Right lobe of liver (tissue), 4 donors: Measurements from ENCODE around the gene DERL3.

Experiments
- CTCF ChIP-seq, 4 donors: fragments of 200-600 bp in 3 of 4; fragments of 450-650 bp in 1 of 4; IDR thresholded peaks; one replicate each; pipeline versions ENCODE4 v1.5.1 to v1.8.0; 2016 to 2022; ENCODE audit warnings: antibody characterized with exemption in 4 of 4, mild to moderate bottlenecking in 2 of 4
- POLR2A ChIP-seq: fragments of 450-650 bp; IDR thresholded peaks from one replicate; pipeline ENCODE4 v1.6.1; 2017; ENCODE audit warnings: antibody characterized with exemption, mild to moderate bottlenecking
- donor health status: DM: no; HTN: no; CAD: no.
- donor health status: DM: no; HTN: no; CAD: no.
- donor health status: DM: no; HTN: yes; CAD: no.

- TF ChIP-seq CTCF (IDR thresholded peaks at IDR 0.05) (no peak), POLR2A (no peak)
Measured at GRCh38 chr22:23841292-23841691, 2.5 kb upstream of the DERL3 start.
